ENCODE data around the gene UCHL5.

UCHL5 gene, protein sequence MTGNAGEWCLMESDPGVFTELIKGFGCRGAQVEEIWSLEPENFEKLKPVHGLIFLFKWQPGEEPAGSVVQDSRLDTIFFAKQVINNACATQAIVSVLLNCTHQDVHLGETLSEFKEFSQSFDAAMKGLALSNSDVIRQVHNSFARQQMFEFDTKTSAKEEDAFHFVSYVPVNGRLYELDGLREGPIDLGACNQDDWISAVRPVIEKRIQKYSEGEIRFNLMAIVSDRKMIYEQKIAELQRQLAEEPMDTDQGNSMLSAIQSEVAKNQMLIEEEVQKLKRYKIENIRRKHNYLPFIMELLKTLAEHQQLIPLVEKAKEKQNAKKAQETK

DNA sequence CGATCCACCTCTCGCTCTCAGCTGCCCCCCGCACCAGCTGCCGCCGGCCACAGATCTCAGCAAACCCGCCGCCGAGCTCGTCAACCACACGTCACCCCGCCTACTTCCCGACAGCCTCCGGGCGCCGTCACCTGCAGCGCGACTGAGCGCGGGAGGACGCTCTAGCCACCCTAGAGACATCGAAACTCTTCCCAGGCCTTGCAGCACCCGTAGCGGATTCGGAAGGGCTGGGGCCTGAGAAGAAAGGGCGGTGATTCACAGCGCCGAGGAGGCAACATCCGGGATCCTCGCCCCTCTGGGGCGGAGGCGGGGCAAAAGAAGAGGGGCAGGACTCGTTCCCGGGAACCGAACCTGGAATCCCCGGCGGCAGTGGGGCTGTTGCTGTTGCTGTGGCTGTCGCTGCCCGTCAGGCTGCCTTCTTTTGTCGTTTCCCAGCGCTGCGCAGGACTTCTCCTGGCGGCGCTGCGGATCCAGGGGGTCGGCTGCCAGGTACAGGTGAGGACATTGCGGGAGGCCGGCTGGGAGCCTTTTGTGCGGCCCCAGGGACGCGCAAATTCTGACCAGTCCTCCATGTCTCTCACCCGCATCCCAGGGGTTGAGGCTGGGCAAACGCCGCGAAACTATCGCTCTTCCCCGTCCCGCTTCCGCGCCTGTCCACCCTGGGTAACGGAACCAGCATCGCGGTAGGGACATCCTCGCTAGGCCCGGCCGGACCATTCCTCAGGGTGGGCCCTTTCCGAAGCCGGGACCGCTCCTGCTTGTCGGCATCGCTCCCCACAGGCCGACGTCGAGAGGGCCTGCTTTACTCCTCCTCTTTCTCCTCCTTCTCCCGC, at the start of gene UCHL5, which contains the start of gene RO60:
TSS of gene UCHL5 (minus strand) at position 79 of the 833 bp plus-strand sequence. CDS start 100 bp downstream, outside the sequence.
TSS of gene RO60 (plus strand) at position 331 of the 833 bp plus-strand sequence. CDS start 9,443 bp downstream, outside the sequence.
- peak; percentile 97 for DNase-seq

DNA sequence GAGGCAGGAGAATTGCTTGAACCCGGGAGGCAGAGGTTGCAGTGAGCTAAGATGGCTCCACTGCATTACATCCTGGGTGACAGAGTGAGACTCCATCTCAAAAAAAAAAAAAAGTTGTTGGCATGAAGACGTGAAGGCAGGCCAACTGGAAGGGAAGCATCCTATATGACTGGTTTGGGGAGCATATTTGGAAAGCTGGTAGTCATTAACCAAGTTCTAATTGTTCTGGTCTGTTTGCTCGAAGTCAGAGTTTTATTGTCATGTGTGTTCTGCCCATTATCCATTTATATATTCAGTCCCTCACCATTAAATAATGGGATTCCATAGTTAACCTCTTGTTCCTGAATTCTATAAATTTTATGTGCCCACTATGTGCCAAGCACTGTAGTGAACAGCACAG, 49.3 kb upstream of the UCHL5 start:
- no peak for DNase-seq

DNA sequence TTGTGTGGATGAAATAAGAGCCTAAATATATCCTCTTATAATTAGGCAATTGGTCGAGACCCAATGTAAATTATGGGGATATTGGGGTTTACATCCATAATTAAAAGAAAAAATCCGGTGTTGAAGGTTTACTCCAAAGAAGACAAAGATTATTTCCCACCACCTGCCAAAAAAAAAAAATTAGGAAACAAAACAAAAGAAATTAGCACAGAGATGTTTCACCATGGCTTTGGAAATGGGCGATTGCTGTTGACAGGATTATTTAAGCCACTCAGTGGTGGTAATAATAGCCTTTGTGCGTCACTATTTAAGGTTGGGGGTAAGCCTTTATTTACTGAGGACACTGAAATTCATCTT, 46.6 kb upstream of the UCHL5 start:
- DNase-seq = no peak

DNA sequence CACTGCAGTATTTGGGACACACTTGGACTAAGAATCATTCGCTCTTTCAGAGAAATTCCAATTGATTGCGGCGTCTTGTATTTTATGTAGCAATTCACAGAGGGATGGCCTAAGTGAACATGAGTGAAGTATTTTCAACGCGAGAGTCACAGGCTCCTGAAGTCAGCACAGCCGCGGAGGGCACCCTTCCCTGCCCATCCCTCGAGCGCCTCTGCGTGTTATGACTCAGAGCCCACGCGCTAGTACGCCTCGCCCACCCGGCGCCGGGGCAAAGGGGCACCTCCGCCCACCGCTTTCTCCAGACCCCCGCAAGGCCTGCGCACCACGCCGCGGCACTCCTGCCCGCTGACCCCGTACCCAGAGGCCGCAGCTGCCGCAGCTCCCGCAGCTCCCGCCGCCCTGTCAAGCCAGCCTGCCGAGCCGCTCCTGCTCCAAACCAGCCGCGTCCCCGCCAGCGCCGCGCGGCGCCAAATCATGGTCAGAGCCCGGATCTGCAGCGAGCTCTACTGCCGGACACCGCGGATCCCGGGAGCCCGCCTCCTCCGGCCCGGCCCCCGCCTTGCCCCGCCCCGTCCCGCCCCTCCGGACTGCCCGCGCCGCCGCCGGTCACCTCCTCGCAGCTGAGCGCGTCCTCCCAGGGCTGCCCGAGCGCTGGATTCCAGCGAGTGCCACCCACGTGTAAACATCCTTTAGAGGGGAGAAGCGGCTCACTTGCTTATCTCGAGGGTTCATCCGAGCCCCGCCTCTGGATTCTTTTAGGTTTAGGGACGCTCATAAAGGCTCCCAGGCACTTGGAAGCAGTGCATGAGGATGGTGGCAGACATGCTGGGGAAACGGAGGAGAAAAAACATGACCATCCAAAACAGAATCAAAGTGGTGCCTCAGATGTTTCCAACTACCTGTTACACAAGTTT, 46.0 kb upstream of the UCHL5 start, which contains the start of gene GLRX2:
TSS of gene GLRX2 (minus strand) at position 508 of the 914 bp plus-strand sequence. CDS start at position 476, 32 bp downstream.
- DNase-seq = peak; percentile 73

DNA sequence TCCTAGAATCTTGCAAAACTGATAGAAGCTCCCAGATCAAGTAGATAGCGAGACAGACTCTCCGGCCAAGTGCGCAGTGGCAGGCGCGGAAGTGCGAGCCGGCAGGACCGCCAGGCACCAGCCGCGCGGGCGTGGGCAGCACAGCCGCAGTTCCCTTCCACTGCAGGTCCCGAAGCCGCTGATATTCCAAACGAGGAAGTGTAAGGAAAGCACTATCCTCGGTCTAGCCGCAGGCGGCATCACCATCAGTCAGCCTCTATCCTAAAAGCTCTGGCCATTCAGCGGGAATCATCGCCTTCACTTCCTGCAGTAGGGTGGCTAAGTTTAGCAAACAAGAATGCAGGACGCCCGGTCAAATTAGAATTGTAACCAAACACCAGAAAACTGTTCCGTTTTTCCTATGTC, 45.3 kb upstream of the UCHL5 start:
- peak; percentile 2 for DNase-seq

DNA sequence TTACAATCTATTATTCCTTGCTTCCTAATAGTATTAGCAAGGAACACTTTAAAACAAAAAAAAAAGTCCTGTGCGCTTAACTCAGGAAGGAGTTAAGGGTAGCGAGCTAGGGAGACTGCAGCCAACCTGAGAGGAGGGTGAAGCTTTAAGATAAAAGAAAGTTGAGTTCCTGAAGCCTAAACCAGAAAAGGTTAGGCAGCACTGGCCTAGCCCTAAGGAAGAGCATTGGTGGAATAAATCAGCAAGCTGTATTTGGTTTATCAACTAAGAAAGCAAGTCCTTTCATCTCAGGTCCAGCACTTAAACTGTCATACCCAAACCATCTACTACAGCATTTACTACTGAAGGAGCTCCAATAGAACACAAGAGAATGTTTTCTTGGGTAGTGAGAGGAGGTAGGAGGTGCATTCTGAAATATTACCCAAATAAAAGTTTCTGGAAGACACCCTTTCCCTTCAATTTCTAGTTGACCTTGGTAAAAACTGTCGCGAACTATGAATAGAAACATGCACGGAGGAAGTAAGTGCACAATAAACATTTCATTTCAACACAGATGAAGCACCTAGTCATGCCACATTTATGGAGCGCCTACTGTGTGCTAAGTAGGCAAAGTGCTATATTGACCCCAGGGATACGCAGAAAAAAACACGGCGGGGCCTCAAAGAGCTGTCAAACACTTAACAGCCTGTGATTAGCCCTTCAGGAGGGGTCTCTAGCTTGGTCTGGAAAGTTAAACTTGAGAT, 44.8 kb upstream of the UCHL5 start:
- DNase-seq = no peak

DNA sequence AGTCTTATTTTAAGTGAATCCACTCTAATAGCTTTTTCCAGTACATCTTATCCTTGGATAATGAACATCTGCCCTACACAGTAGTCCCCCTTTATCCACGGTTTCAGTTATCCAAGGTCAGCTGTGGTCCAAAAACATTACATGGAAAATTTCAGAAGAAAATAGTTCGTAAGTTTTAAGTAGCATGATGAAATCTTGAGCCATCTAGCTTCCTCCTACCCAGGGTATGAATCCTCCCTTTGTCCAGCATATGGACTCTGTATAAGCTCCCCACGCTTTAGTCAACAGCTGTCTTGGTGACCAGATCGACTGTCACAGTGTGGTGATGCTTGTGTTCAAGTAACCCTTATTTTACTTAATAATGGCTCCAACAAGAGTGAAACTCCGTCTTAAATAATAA, 43.5 kb upstream of the UCHL5 start:
- no peak for DNase-seq

DNA sequence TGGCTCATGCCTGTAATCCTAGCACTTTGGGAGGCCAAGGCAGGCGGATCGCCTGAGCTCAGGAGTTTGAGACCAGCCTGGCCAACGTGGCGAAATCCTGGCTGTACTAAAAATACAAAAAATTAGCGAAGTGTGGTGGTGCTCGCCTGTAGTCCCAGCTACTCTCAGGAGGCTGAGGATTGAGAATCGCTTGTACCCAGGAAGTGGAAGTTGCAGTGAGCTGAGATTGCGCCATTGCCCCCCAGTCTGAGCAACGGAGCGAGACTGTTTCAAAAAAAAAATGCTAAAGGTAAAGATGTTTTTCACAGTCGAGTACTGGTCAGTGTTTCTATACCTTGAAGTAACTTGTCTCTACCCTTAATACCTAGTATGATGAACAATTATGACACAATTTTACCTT, 35.0 kb upstream of the UCHL5 start:
- no peak for DNase-seq

DNA sequence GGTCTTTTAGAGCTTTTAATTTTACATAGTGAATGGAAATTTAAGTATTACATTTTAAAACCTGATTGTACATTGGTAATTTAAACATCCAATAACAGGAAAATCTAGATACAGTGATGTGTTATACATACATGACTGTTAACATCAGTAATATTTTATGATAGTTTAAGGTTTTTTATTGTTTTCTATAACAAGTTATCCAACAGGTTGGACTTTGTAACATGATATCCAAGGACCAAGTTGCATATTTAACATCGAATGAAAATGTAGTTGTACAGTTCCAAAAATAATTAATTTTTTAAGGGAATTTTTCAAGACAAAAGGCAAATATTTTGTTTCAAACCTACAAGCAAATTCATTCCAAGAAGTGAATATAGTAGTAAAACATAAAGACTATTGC, 31.7 kb upstream of the UCHL5 start:
- no peak for DNase-seq

DNA sequence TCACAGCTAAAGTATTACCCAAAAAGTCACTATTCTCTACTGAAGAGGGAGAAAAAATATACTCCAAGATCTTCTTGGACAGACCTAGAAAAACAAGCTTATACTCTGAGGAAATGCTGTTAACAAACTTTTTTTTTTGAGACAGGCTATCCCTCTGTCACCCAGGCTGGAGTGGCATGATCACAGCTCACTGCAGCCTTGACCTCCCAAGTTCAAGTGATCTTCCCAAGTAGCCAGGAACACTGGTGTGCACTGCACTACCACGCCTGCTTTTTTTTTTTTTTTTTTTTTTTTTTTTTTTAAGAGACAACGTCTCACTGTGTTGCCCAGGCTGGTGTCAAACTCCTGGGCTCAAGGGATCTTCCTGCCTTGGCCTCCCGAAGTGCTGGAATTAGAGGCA, 28.7 kb upstream of the UCHL5 start:
- no peak for DNase-seq

DNA sequence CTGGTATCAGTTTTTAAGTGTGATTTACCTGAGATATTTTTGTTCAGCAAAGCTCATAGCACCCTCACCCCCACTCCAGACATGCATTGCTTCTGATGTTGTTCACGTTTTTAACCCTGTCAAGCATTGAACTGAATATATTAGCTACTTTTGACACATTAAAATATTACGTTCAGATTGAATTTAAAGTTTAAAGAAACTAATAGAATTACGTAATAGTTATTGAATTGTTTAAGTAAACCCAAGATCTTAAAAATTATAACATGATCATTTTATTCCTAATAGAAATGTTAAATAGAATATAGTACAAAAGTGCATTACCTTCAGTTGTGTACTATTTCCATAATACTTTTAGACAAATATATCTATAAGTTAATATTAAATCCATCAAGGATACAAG, 27.2 kb upstream of the UCHL5 start:
- no peak for DNase-seq

DNA sequence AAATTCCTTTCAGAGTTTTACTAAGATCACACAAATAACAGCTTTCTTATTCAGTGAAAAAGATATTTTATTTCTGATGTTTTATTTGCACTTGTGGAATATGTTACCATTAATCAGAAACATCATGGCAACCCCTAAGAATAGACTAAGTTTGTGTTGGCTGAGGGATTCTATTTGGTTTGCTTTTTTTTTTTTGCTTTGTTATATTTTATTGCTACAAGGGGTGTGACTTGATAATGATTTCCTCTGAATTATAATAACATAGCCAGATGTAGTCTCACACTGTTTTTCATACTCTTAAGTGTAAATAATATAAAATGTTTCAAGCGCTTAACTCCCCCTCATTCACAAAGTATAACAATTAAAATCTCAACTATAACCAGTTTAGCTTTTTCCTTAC, 26.1 kb upstream of the UCHL5 start:
- DNase-seq = no peak

DNA sequence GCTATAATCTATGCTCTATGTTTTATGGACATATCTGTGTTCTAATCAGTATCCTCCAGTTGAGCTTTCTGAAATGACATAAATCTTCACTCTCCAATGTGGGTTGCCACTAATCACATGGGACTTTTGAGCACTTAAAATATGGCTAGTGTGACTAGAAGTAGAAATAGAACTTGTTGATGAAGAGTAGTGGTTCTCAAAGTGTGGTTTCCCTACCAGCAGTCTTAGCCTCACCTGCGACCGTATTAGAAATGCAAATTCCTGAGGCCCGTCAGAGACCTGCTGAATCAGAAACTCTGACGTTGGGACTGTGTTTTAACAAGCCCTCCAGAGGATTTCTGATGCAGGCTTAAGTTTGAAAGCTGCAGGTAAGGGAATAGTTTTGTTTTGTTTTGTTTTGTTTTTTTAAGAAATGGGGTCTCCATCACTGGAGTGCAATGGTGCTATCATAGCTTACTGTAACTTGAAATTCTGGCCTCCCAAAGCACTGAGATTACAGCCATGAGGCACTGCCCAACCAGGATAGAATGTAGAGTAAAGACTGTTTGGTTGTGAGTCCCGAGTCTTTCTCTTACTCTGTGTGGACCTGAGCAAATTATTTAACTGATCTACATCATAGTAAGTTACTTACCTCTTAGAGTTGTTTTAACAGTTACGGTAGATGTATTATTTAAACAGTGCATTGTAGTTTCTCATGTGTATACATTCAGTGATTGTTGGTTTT, 24.4 kb upstream of the UCHL5 start:
- DNase-seq = no peak

DNA sequence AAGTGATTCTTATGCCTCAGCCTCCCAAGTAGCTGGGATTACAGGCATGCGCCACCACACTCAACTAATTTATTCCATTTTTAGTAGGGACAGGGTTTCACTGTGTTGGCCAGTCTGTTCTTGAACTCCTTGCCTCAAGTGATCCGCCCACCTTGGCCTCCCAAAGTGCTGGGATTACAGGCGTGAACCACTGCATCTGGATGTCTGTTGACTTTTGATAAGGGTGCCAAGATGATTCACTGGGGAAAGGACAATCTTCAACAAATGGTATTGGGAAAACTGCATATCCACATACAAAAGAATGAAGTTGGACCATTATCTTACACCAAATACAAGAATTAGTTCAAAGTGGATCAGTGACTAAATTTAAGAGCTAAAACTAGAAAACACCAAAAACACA, 20.0 kb upstream of the UCHL5 start:
- no peak for DNase-seq

DNA sequence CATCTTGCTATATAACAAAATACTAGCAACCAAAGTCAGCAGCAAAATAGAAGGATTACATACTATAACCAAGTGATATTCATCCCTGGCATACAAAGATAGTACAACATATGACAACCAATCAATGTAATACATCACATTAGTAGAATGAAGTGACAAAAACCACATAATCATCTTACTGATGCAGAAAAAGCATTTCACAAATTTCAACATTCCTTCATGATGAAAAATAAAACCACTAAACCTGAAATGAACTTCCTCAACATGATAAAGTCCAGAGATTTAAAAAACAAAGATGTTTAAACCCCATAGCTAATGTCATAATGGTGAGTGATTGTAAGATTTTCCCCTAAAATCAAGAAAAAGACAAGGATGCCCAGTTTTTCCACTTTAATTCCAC, 18.8 kb upstream of the UCHL5 start:
- DNase-seq = no peak

DNA sequence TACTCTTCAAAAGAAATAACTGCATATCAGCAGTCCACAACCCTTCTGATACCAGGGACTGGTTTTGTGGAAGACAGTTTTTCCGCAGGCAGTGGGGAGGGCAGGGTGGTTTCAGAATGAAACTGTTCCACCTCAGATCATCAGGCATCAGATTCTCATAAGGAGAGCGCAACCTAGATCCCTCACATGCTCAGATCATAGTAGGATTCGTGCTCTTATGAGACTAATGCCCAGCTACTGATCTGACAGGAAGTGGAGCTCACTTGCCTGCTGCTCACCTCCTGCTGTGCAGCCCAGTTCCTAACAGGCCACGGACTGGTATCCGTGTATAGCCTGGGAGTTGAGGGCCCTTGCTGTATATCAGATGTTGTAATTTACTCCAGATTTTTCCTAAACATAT, 11.8 kb upstream of the UCHL5 start:
- peak; percentile 23 for DNase-seq

DNA sequence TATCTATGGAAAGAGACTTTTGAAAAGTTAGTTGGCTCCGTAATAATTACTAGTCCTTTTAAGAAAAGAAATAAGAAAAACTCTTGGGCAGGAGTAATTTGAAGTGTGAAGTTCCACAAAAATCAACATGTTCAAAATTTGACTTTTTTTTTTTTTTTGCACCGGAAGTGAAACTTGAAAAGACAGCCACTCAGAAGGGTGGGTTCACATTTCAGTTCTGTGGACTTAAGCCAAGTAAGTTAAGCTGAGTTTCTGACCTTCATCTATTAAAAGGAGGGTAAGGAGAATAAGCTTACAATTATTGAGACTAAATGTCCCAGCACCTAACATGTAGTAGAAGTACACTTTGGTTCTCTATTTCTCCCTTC, 11.2 kb upstream of the UCHL5 start:
- DNase-seq = no peak

DNA sequence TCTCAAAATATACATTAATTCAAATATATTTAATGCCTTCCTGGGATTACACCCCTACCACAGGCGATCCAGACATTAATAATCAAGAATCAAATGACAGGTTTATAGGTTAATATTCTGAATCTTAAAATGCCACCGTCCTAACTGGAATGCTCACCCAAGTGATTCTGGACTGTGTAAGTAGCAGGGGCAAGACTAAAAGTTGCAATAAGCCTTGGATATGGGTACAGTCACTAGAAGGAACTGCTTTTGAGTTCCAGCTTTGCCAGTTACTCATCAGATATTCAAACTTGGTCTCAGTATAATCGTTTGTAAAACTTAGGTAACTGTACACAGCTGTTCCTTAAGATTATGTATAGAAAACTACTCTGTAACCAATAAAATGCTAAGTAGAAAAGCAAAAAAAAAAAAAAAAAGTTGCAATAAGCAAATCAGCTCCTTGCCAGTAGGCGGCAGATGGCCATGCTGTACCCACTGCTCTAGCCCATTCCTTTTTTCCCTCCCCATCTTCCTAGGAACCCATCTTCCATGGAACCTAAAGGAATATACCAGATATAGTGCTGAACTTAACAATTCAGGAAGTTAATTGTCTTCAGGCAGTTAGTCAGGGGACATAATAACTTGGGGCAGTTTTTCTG, 10.7 kb upstream of the UCHL5 start:
- DNase-seq = no peak

DNA sequence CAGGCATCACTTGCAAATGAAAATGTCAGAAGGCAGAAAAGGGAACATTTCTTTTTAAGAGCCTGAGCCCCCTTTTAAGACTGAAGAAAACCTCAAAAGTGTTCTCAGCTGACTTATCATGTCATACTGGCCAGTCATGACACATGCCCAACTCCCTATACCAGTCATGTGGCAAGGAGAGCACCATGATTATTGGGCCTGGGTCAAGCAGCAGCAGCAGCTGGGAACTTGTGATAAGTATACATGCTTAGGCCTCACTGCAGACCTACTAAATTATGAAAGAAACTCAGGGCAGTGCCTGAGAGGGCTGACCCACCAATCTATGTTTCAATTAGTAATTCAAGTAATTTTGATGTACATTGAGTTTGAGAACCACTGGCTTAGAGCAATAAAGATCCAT, 8.9 kb upstream of the UCHL5 start:
- DNase-seq = no peak

DNA sequence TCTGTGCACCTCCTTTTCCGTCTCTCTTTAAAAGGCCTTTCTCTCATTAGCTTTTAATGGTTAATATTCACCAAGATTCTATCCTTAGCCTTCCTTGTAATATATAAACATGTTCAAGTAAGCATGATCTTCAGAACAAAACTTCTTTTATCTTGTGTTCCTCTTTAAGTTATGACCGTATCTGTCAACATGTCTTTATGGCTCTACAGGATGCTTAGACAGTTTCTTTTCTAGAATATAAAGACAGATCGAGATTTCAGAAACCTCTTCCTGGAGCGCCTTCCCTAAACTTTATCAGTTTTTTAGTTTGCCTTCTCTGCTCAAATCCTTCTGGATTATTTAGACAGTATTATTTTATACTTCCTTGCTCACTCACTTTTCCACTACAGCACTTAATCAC, 7.4 kb upstream of the UCHL5 start:
- DNase-seq = no peak

DNA sequence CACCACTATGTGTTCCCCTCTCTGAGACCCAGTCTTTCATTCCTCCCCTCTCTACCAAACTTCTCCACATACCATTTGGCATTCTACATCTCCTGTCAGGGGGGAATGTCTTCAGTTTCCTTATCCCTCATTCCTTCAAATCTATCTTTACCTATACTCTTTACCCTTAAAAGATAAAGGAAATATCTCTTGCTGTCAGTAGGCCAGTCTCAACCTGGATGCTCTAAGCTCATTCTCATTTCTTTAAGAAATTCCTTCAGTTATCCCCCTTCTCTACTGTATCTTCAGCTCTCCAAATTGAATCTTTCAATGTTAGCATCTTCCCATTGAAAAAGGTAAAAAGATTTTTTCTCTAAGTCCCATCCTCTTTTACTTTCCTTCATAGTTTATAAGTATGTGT, 6.8 kb upstream of the UCHL5 start:
- DNase-seq = no peak

Data from CD4-positive, alpha-beta T cell treated with Interleukin-4 for 4 hours (primary cell).